K562 (cell line): ENCODE measurements around the gene NAP1L4.

Experiments
- BDP1 ChIP-seq: IDR thresholded peaks from 3 replicates; pipeline ENCODE4 v1.6.1; 2011; ENCODE audit not compliant: insufficient read length, insufficient read depth
- CTCF ChIP-seq, 3 experiments: IDR thresholded peaks in 2 of 3; conservative IDR thresholded peaks in 1 of 3; 2 replicates each; pipeline ENCODE4 v1.5.1; 2011 to 2012; ENCODE audit warnings: low read length in 3 of 3, mild to moderate bottlenecking in 3 of 3, control low read depth in 2 of 3, improper control_type of control experiment in 1 of 3, inconsistent platforms in 1 of 3, low read depth in 1 of 3, mixed read lengths in 1 of 3, moderate library complexity in 1 of 3; ENCODE audit not compliant: insufficient read depth in 2 of 3
- E2F6 ChIP-seq, 2 experiments: IDR thresholded peaks; 2 replicates each; pipeline ENCODE4 v1.6.1; 2011; ENCODE audit warnings: borderline replicate concordance in 1 of 2, control low read depth in 1 of 2, low read depth in 1 of 2, low read length in 1 of 2, mild to moderate bottlenecking in 1 of 2, mixed read lengths in 1 of 2, moderate library complexity in 1 of 2; ENCODE audit not compliant: insufficient read depth in 1 of 2, insufficient read length in 1 of 2, poor library complexity in 1 of 2, severe bottlenecking in 1 of 2; ENCODE audit errors: extremely low read depth in 1 of 2
- IRF1 ChIP-seq: sonication (generic); formaldehyde crosslinking; IDR thresholded peaks from 2 replicates; pipeline ENCODE4 v1.8.0; 2022; ENCODE audit warnings: missing genetic modification reagents, mild to moderate bottlenecking, borderline replicate concordance
- KDM1A ChIP-seq, 2 experiments: fragments of 450-650 bp; IDR thresholded peaks; 2 replicates each; pipeline ENCODE4 v1.6.1; 2016; ENCODE audit warnings: mild to moderate bottlenecking in 2 of 2
- MAZ ChIP-seq, 2 experiments: fragments of 450-650 bp in 1 of 2; sonication (generic) in 1 of 2; formaldehyde crosslinking; IDR thresholded peaks in 1 of 2; conservative IDR thresholded peaks in 1 of 2; 2 replicates each; pipeline versions ENCODE4 v1.4.0 to v1.5.0; 2020; ENCODE audit warnings: mild to moderate bottlenecking in 1 of 2, missing genetic modification reagents in 1 of 2
- MLLT1 ChIP-seq, 2 experiments: fragments of 450-650 bp; IDR thresholded peaks; 2 replicates each; pipeline ENCODE4 v1.6.1; 2016
- TCF7L2 ChIP-seq: fragments of 150-350 bp; IDR thresholded peaks from 2 replicates; pipeline ENCODE4 v1.6.1; 2016; ENCODE audit warnings: low read depth, mild to moderate bottlenecking, low read length, moderate library complexity
- ZNF143 ChIP-seq: sonication (generic); formaldehyde crosslinking; IDR thresholded peaks from 2 replicates; pipeline ENCODE4 v1.9.0; 2022; ENCODE audit warnings: mild to moderate bottlenecking, missing genetic modification reagents
- ZNF224 ChIP-seq: sonication (generic); formaldehyde crosslinking; IDR thresholded peaks from 2 replicates; pipeline ENCODE4 v1.8.0; 2022; ENCODE audit warnings: mild to moderate bottlenecking, missing genetic modification reagents
- ZNF274 ChIP-seq: IDR thresholded peaks from 2 replicates; pipeline ENCODE4 v1.6.1; 2011; ENCODE audit warnings: low read depth, mild to moderate bottlenecking, low read length, moderate library complexity, borderline replicate concordance

GRCh38 chr11:2904153-2905052, 87.7 kb downstream of the NAP1L4 start:
- TF ChIP-seq E2F6 (IDR thresholded peaks at IDR 0.05; ENCODE audit: borderline replicate concordance in 1 of 2, extremely low read depth in 1 of 2, insufficient read depth in 1 of 2, insufficient read length in 1 of 2, low read depth in 1 of 2, low read length in 1 of 2, poor library complexity in 1 of 2, severe bottlenecking in 1 of 2) = no peak
- no peak for TF ChIP-seq MAZ (CRISPR knock-in tag; conservative IDR thresholded peaks at IDR 0.05 in 1 of 2, IDR thresholded peaks at IDR 0.05 in 1 of 2)
- no peak for TF ChIP-seq TCF7L2
- TF ChIP-seq KDM1A (IDR thresholded peaks at IDR 0.05) = no peak
- no peak for TF ChIP-seq CTCF (IDR thresholded peaks at IDR 0.05 in 2 of 3, conservative IDR thresholded peaks at IDR 0.05 in 1 of 3; ENCODE audit: insufficient read depth in 2 of 3, low read depth in 1 of 3, low read length in 3 of 3)
- no peak for TF ChIP-seq ZNF224 (CRISPR knock-in tag)
- no peak for TF ChIP-seq MLLT1 (IDR thresholded peaks at IDR 0.05)
- no peak for TF ChIP-seq IRF1 (CRISPR knock-in tag)
- TF ChIP-seq ZNF143 (CRISPR knock-in tag) = no peak
- TF ChIP-seq BDP1 = no peak
- no peak for TF ChIP-seq ZNF274
